HepG2 (cell line): ENCODE data around the gene RABIF. TPM values are rescaled to one million over a fixed set of nuclear protein-coding genes. Genes with fewer than 3 reads are reported as not detected.
A peak's percentile ranks its signal among the peaks of the same experiment; 100 is the strongest.

Experiments used
- ATM ChIP-seq: fragments of 450-650 bp; IDR thresholded peaks from 2 replicates; pipeline ENCODE4 v1.7.1; 2017; ENCODE audit warnings: mild to moderate bottlenecking, borderline replicate concordance
- ELK4 ChIP-seq: sonication (generic); formaldehyde crosslinking; IDR thresholded peaks from 2 replicates; pipeline ENCODE4 v1.9.0; 2021; ENCODE audit warnings: missing genetic modification reagents, borderline replicate concordance
- FOSL2 ChIP-seq: sonication (generic); formaldehyde crosslinking; IDR thresholded peaks from 2 replicates; pipeline ENCODE4 v1.4.0; 2020; ENCODE audit warnings: missing genetic modification reagents
- GATAD1 ChIP-seq: IDR thresholded peaks from 2 replicates; pipeline ENCODE4 v1.6.1; 2016; ENCODE audit warnings: missing genetic modification reagents, missing compliant biosample characterization
- GPN1 ChIP-seq: sonication (generic); formaldehyde crosslinking; IDR thresholded peaks from 2 replicates; pipeline ENCODE4 v1.5.1; 2020; ENCODE audit warnings: missing genetic modification reagents, borderline replicate concordance
- HNF4G ChIP-seq, 2 experiments: sonication (generic) in 1 of 2; formaldehyde crosslinking in 1 of 2; IDR thresholded peaks; 2 replicates each; pipeline versions ENCODE4 v1.4.0 to v1.6.1; 2011 to 2020; ENCODE audit warnings: borderline replicate concordance in 2 of 2, low read depth in 2 of 2, mild to moderate bottlenecking in 2 of 2, low read length in 1 of 2, missing genetic modification reagents in 1 of 2, moderate library complexity in 1 of 2
- HNRNPK ChIP-seq: fragments of 200-400 bp; formaldehyde crosslinking; IDR thresholded peaks from 2 replicates; pipeline ENCODE4 v1.6.1; 2018; ENCODE audit warnings: low read length, low read depth, moderate library complexity, mild to moderate bottlenecking; ENCODE audit not compliant: poor library complexity, severe bottlenecking
- KDM1A ChIP-seq: IDR thresholded peaks from 2 replicates; pipeline ENCODE4 v1.6.1; 2016; ENCODE audit warnings: missing compliant biosample characterization
- KLF11 ChIP-seq: IDR thresholded peaks from 2 replicates; pipeline ENCODE4 v1.6.1; 2016; ENCODE audit warnings: missing compliant biosample characterization
- MEIS1 ChIP-seq: sonication (generic); formaldehyde crosslinking; IDR thresholded peaks from 2 replicates; pipeline ENCODE4 v1.9.0; 2021; ENCODE audit warnings: mild to moderate bottlenecking, missing genetic modification reagents, moderate library complexity, borderline replicate concordance
- PBX2 ChIP-seq: IDR thresholded peaks from 2 replicates; pipeline ENCODE4 v1.6.1; 2016; ENCODE audit warnings: control low read depth
- RXRA ChIP-seq: sonication (generic); formaldehyde crosslinking; IDR thresholded peaks from 2 replicates; pipeline ENCODE4 v1.5.1; 2020; ENCODE audit warnings: missing genetic modification reagents
- SP4 ChIP-seq: sonication (generic); formaldehyde crosslinking; IDR thresholded peaks from 2 replicates; pipeline ENCODE4 v1.8.1; 2023; ENCODE audit warnings: mild to moderate bottlenecking, missing genetic modification reagents
- ZFP1 ChIP-seq: IDR thresholded peaks from 2 replicates; pipeline ENCODE4 v1.6.1; 2016
- ZFYVE20 ChIP-seq: sonication (generic); formaldehyde crosslinking; IDR thresholded peaks from 2 replicates; pipeline ENCODE4 v1.8.0; 2023; ENCODE audit warnings: low read depth, mild to moderate bottlenecking, moderate library complexity, missing genetic modification reagents, borderline replicate concordance
- ZNF160 ChIP-seq: sonication (generic); formaldehyde crosslinking; IDR thresholded peaks from 2 replicates; pipeline ENCODE4 v1.8.0; 2022; ENCODE audit warnings: mild to moderate bottlenecking, inconsistent platforms, missing genetic modification reagents
- ZNF33B ChIP-seq: sonication (generic); formaldehyde crosslinking; IDR thresholded peaks from 2 replicates; pipeline ENCODE4 v1.5.1; 2020; ENCODE audit warnings: mild to moderate bottlenecking, missing genetic modification reagents
- ZNF468 ChIP-seq: sonication (generic); formaldehyde crosslinking; IDR thresholded peaks from 2 replicates; pipeline ENCODE4 v1.8.0; 2022; ENCODE audit warnings: mild to moderate bottlenecking, moderate library complexity, missing genetic modification reagents
- ZNF570 ChIP-seq: sonication (generic); formaldehyde crosslinking; IDR thresholded peaks from 2 replicates; pipeline ENCODE4 v1.4.0; 2020; ENCODE audit warnings: mild to moderate bottlenecking, missing genetic modification reagents, borderline replicate concordance
- ZNF704 ChIP-seq: sonication (generic); formaldehyde crosslinking; IDR thresholded peaks from 2 replicates; pipeline ENCODE4 v1.8.1; 2023; ENCODE audit warnings: mild to moderate bottlenecking, inconsistent platforms, moderate library complexity, missing genetic modification reagents, borderline replicate concordance
- ZNF770 ChIP-seq: sonication (generic); formaldehyde crosslinking; IDR thresholded peaks from 2 replicates; pipeline ENCODE4 v1.5.0; 2020; ENCODE audit warnings: mild to moderate bottlenecking, missing genetic modification reagents
- ZNF790 ChIP-seq: sonication (generic); formaldehyde crosslinking; IDR thresholded peaks from 2 replicates; pipeline ENCODE4 v1.8.0; 2022; ENCODE audit warnings: missing genetic modification reagents, mild to moderate bottlenecking, borderline replicate concordance
- ZNF891 ChIP-seq: sonication (generic); formaldehyde crosslinking; IDR thresholded peaks from 2 replicates; pipeline ENCODE4 v1.5.0; 2020; ENCODE audit warnings: mild to moderate bottlenecking, missing genetic modification reagents
- ZZZ3 ChIP-seq: sonication (generic); formaldehyde crosslinking; IDR thresholded peaks from 2 replicates; pipeline ENCODE4 v1.4.0; 2020; ENCODE audit warnings: missing genetic modification reagents, mild to moderate bottlenecking, borderline replicate concordance
- polyA plus RNA-seq, 8 experiments: library from polyadenylated mRNA; depleted of rRNA in 3 of 8; stranded (reverse) in 7 of 8; unstranded in 1 of 8; fragments of >200 nt; fragmentation: Illumina TruSeq in 4 of 8; extraction: Trizol in 4 of 8; gene quantifications; 2 replicates each; pipeline versions ENCODE4 v1.2.1 to v1.2.3, GENCODE V29; 2011 to 2016; ENCODE audit warnings: low read depth in 4 of 8, missing spikeins in 1 of 8, mixed read lengths in 1 of 8; ENCODE audit not compliant: insufficient read depth in 1 of 8
- total RNA-seq, 5 experiments: library from RNA; depleted of rRNA; stranded (reverse); fragments of >200 nt; fragmentation: Illumina TruSeq; extraction: Trizol; gene quantifications; 2 replicates each; pipeline ENCODE4 v1.2.3, GENCODE V29; 2016; ENCODE audit warnings: low read depth in 1 of 5

The RABIF gene
- total and polyA plus RNA-seq, 2 of the 13 experiments (the other 11 are each of a cell fraction or from before 2014, with no cell fraction given) = 7.6 to 8.3 TPM

GRCh38 chr1:202888531-202889360 lies at the start of gene RABIF (continued):
- TF ChIP-seq ZNF770 (CRISPR knock-in tag) (peak; percentile 65), KDM1A (CRISPR knock-in tag) (no peak), SP4 (peak; percentile 62), MEIS1 (CRISPR knock-in tag) (peak; percentile 84), HNF4G (IDR thresholded peaks at IDR 0.05; ENCODE audit: borderline replicate concordance, low read depth, low read length) (no peak), HNF4G (CRISPR knock-in tag; IDR thresholded peaks at IDR 0.05; ENCODE audit: borderline replicate concordance, low read depth) (no peak), RXRA (CRISPR knock-in tag) (peak; percentile 59; the same call in 1 of the 2 replicates), ELK4 (CRISPR knock-in tag) (no peak), GPN1 (CRISPR knock-in tag) (no peak), GATAD1 (no peak; the same call in none of the 2 replicates), ZNF468 (CRISPR knock-in tag) (no peak), ZFP1 (CRISPR knock-in tag) (no peak; the same call in 1 of the 2 replicates), ZNF33B (no peak), ZNF790 (CRISPR knock-in tag) (peak; percentile 67; the same call in 1 of the 2 replicates), ZFYVE20 (0 out of 2 replicates have a peak, but pooled peaks have one; percentile 35), ATM (no peak), ZNF160 (CRISPR knock-in tag) (no peak), ZNF704 (CRISPR knock-in tag) (peak; percentile 74; the same call in 1 of the 2 replicates), KLF11 (no peak), ZNF570 (CRISPR knock-in tag) (no peak), ZZZ3 (no peak), PBX2 (CRISPR knock-in tag) (no peak; the same call in 1 of the 2 replicates), ZNF891 (peak; percentile 97), HNRNPK (peak; percentile 72), FOSL2 (CRISPR knock-in tag) (peak; percentile 40; the same call in 1 of the 2 replicates)
